Measurements from ENCODE around the gene FBXL17. TPM values are rescaled to one million over a fixed set of nuclear protein-coding genes. Genes with fewer than 3 reads are reported as not detected.

Gene FBXL17
- total RNA-seq, 1 donor from 2014 or later, result 26.9 TPM

- no peak for DNase-seq
- Mint-ChIP-seq H3K4me1 (no peaks in the 10 kb centered on the region), H3K9me3 (no peaks in the 10 kb centered on the region), H3K27me3 (no peaks in the 10 kb centered on the region), H3K27ac (no peak overlapping the region), H3K4me3 (no peak overlapping the region), H3K36me3 (ENCODE audit: low read depth) (no peaks in the 10 kb centered on the region)
- no peak for TF ChIP-seq CTCF (IDR thresholded peaks at IDR 0.05)
- ChIA-PET CTCF (no interaction called here), POLR2A (no interaction called here)
- intact Hi-C loops (cut with micrococcal nuclease), result no loop called here
- ATAC-seq (ENCODE audit: low read depth), result no peak
Observed at GRCh38 chr5:107889387-107889786, 492.5 kb downstream of the FBXL17 start.

GRCh38 chr5:107888541-107888940, 493.4 kb downstream of the FBXL17 start:
- CTCF ChIA-PET, result no interaction called here
- POLR2A ChIA-PET, result no interaction called here
- no peaks in the 10 kb centered on the region for H3K9me3 Mint-ChIP-seq
- H3K4me1 Mint-ChIP-seq, result no peaks in the 10 kb centered on the region
- ATAC-seq (ENCODE audit: low read depth), result no peak
- H3K27me3 Mint-ChIP-seq, result no peaks in the 10 kb centered on the region
- no peaks in the 10 kb centered on the region for H3K36me3 Mint-ChIP-seq (ENCODE audit: low read depth)
- TF ChIP-seq CTCF (IDR thresholded peaks at IDR 0.05), result no peak
- intact Hi-C loops (cut with micrococcal nuclease), result no loop called here
- no peak for DNase-seq
- H3K4me3 Mint-ChIP-seq, result no peak overlapping the region
- H3K27ac Mint-ChIP-seq, result no peak overlapping the region

- intact Hi-C loops (cut with micrococcal nuclease), result no loop called here
- Mint-ChIP-seq H3K36me3 (ENCODE audit: low read depth) (no peaks in the 10 kb centered on the region), H3K4me3 (no peak overlapping the region), H3K27me3 (no peaks in the 10 kb centered on the region), H3K9me3 (no peaks in the 10 kb centered on the region), H3K4me1 (no peaks in the 10 kb centered on the region), H3K27ac (no peak overlapping the region)
- DNase-seq (no peak), ATAC-seq (ENCODE audit: low read depth) (no peak)
- no peak for TF ChIP-seq CTCF (IDR thresholded peaks at IDR 0.05)
- ChIA-PET POLR2A (no interaction called here), CTCF (no interaction called here)
Observed at GRCh38 chr5:107887166-107887943, 494.5 kb downstream of the FBXL17 start.

GRCh38 chr5:107885601-107886000, 496.3 kb downstream of the FBXL17 start:
- TF ChIP-seq CTCF (IDR thresholded peaks at IDR 0.05), result no peak
- ATAC-seq (ENCODE audit: low read depth) (no peak), DNase-seq (no peak)
- POLR2A ChIA-PET, result no interaction called here
- H3K4me1 Mint-ChIP-seq, result no peaks in the 10 kb centered on the region
- no peaks in the 10 kb centered on the region for H3K9me3 Mint-ChIP-seq
- no peaks in the 10 kb centered on the region for H3K27me3 Mint-ChIP-seq
- H3K4me3 Mint-ChIP-seq, result no peak overlapping the region
- CTCF ChIA-PET, result no interaction called here
- intact Hi-C loops (cut with micrococcal nuclease), result no loop called here
- peaks cover 5% of the 10 kb centered on the region for H3K36me3 Mint-ChIP-seq (ENCODE audit: low read depth)
- H3K27ac Mint-ChIP-seq, result no peak overlapping the region

- DNase-seq (no peak), ATAC-seq (ENCODE audit: low read depth) (no peak)
- TF ChIP-seq CTCF (IDR thresholded peaks at IDR 0.05), result no peak
- H3K27ac Mint-ChIP-seq, result no peak overlapping the region
- H3K4me1 Mint-ChIP-seq, result no peaks in the 10 kb centered on the region
- no peak overlapping the region for H3K4me3 Mint-ChIP-seq
- intact Hi-C loops (cut with micrococcal nuclease), result no loop called here
- no peaks in the 10 kb centered on the region for H3K9me3 Mint-ChIP-seq
- H3K27me3 Mint-ChIP-seq, result no peaks in the 10 kb centered on the region
- H3K36me3 Mint-ChIP-seq (ENCODE audit: low read depth), result peaks cover 9% of the 10 kb centered on the region
- CTCF ChIA-PET, result no interaction called here
- POLR2A ChIA-PET, result no interaction called here
Observed at GRCh38 chr5:107884871-107885270, 497.0 kb downstream of the FBXL17 start.

Measured in activated B cell treated with CpG ODN at 0.5 μM for 24 hours (primary cell).